Activated CD8-positive, alpha-beta memory T cell treated with anti-CD3 and anti-CD28 coated beads, Interleukin-2, amount 50 U/mL, for 1 hour (primary cell): Measurements from ENCODE around the gene TARS1.

ENCODE experiments used
- DNase-seq: peaks from one replicate; pipeline ENCODE4 v3.0.0-alpha.2; 2020; ENCODE audit errors: extremely low read depth

The TARS1 gene

GRCh38 chr5:33439905-33440481 lies 772 bp upstream of the TARS1 start:
- no peak for DNase-seq

- no peak for DNase-seq
Measured at GRCh38 chr5:33441241-33442177, 744 bp downstream of the TARS1 start.

- no peak for DNase-seq
Measured at GRCh38 chr5:33444542-33444941, 3.8 kb downstream of the TARS1 start.

GRCh38 chr5:33445798-33446197 lies 5.0 kb downstream of the TARS1 start:
- no peak for DNase-seq

GRCh38 chr5:33448118-33448517 lies 7.4 kb downstream of the TARS1 start:
- DNase-seq = no peak

- no peak for DNase-seq
Measured at GRCh38 chr5:33457126-33457525, 16.4 kb downstream of the TARS1 start.

GRCh38 chr5:33457817-33458216 lies 17.1 kb downstream of the TARS1 start:
- no peak for DNase-seq

- DNase-seq = no peak
Measured at GRCh38 chr5:33460210-33460609, 19.4 kb downstream of the TARS1 start.

- DNase-seq = no peak
Measured at GRCh38 chr5:33462456-33462855, 21.7 kb downstream of the TARS1 start.

GRCh38 chr5:33465120-33465519 lies 24.4 kb downstream of the TARS1 start:
- no peak for DNase-seq

GRCh38 chr5:33468775-33469435 lies 28.1 kb downstream of the TARS1 start:
- DNase-seq = no peak

- DNase-seq = no peak
Measured at GRCh38 chr5:33470544-33470943, 29.8 kb downstream of the TARS1 start.

GRCh38 chr5:33472805-33473409 lies 32.1 kb downstream of the TARS1 start:
- DNase-seq = no peak

GRCh38 chr5:33474004-33474403 lies 33.2 kb downstream of the TARS1 start:
- DNase-seq = no peak

- no peak for DNase-seq
Measured at GRCh38 chr5:33474931-33475499, 34.2 kb downstream of the TARS1 start.

- no peak for DNase-seq
Measured at GRCh38 chr5:33475706-33476105, 34.9 kb downstream of the TARS1 start.

GRCh38 chr5:33476992-33477391 lies 36.2 kb downstream of the TARS1 start:
- DNase-seq = no peak

- DNase-seq = no peak
Measured at GRCh38 chr5:33477816-33478215, 37.1 kb downstream of the TARS1 start.

- DNase-seq = no peak
Measured at GRCh38 chr5:33479311-33479710, 38.5 kb downstream of the TARS1 start.

GRCh38 chr5:33480876-33481275 lies 40.1 kb downstream of the TARS1 start:
- no peak for DNase-seq

GRCh38 chr5:33482335-33482734 lies 41.6 kb downstream of the TARS1 start:
- no peak for DNase-seq

- DNase-seq = no peak
Measured at GRCh38 chr5:33487236-33487635, 46.5 kb downstream of the TARS1 start.
